ENCODE results near the gene FPR2. TPM values are rescaled to one million over a fixed set of nuclear protein-coding genes. Genes with fewer than 3 reads are reported as not detected.

Gene FPR2
- total and polyA plus RNA-seq, 2 of the 13 experiments (the other 11 are each of a cell fraction or from before 2014, with no cell fraction given): not detected

- no peak overlapping the region for H3K27ac ChIP-seq (ENCODE audit: extremely low read length, insufficient read depth, low read length)
- no peak overlapping the region for H3K9ac ChIP-seq (ENCODE audit: insufficient read depth, low read depth, low read length)
- ATAC-seq (no peak), DNase-seq (ENCODE audit: low spot score) (no peak), FAIRE-seq (no peak)
- no peak overlapping the region for H3K4me3 ChIP-seq (replicated peaks in 1 of 3; ENCODE audit: insufficient read depth in 1 of 3, low read depth in 2 of 3, low read length in 3 of 3)
- H3K9me3 ChIP-seq (ENCODE audit: low read length): no peaks in the 10 kb centered on the region
- no peak overlapping the region for H2AFZ ChIP-seq (ENCODE audit: low read length)
- POLR2A ChIA-PET: no interaction called here
- H3K27me3 ChIP-seq (ENCODE audit: control insufficient read depth in 1 of 2, insufficient read depth in 2 of 2, low read length in 2 of 2): no peaks in the 10 kb centered on the region
- no peaks in the 10 kb centered on the region for H3K36me3 ChIP-seq (replicated peaks in 1 of 2; ENCODE audit: control insufficient read depth in 1 of 2, insufficient read depth in 2 of 2, low read length in 2 of 2)
- whole genome bisulfite sequencing (ENCODE audit: low lambda C conversion rate): 0% methylated on average over 3 of the region's 3 CpGs
- no peaks in the 10 kb centered on the region for H3K79me2 ChIP-seq (ENCODE audit: insufficient read depth, low read length)
- in situ Hi-C loops (cut with HindIII; ENCODE audit: extremely low pct_ligation_motif_present, low pct_unique_long_range_greater_than_20kb) (no loop called here), intact Hi-C loops (cut with micrococcal nuclease; ENCODE audit: unreplicated experiment) (no loop called here)
- no peaks in the 10 kb centered on the region for H4K20me1 ChIP-seq (ENCODE audit: insufficient read depth, low read length)
- no peaks in the 10 kb centered on the region for H3K4me1 ChIP-seq (ENCODE audit: insufficient read depth, low read length)
- H3K4me2 ChIP-seq (ENCODE audit: low read depth, low read length): no peak overlapping the region
- CTCF ChIA-PET (ENCODE audit: low intra/inter-chr PET ratio, low total read pairs): no interaction called here
- BruUV-seq (replicated peaks): no TSS peak
- TF ChIP-seq ARID5B (CRISPR knock-in tag; IDR thresholded peaks at IDR 0.05): no peak
- no peak for TF ChIP-seq FOXO4 (CRISPR knock-in tag; conservative IDR thresholded peaks at IDR 0.05)
- no peak for TF ChIP-seq TIGD3 (CRISPR knock-in tag; IDR thresholded peaks at IDR 0.05; ENCODE audit: borderline replicate concordance)
- TF ChIP-seq LCORL (IDR thresholded peaks at IDR 0.05): no peak
- no peak for TF ChIP-seq LCORL (CRISPR knock-in tag; IDR thresholded peaks at IDR 0.05)
- no peak for TF ChIP-seq ZBTB25 (CRISPR knock-in tag; IDR thresholded peaks at IDR 0.05)
- TF ChIP-seq ZUFSP (CRISPR knock-in tag; IDR thresholded peaks at IDR 0.05; ENCODE audit: borderline replicate concordance): no peak
- no peak for TF ChIP-seq ZHX2 (IDR thresholded peaks at IDR 0.05; ENCODE audit: low read depth)
- TF ChIP-seq ZHX2 (CRISPR knock-in tag; IDR thresholded peaks at IDR 0.05; ENCODE audit: borderline replicate concordance): no peak
Observed at GRCh38 chr19:51714848-51715247, 46.1 kb upstream of the FPR2 start.

All from HepG2 (cell line).